GM18505 (cell line): Measurements from ENCODE around the gene DDX3X.
"Not testable (repeated sequence)": the region's sequence is repeated elsewhere in the genome, so short reads cannot be mapped to it uniquely, and the experiment has no call there.

Experiments used
- ATAC-seq: cut with Tn5 transposase; IDR thresholded peaks from one replicate; pipeline ENCODE4 v1.9.1; 2021; ENCODE audit not compliant: unreplicated experiment
- POLR2A ChIP-seq: IDR thresholded peaks from 4 replicates; pipeline ENCODE4 v1.6.1; 2011; ENCODE audit warnings: borderline replicate concordance; ENCODE audit not compliant: insufficient read depth, insufficient read length; ENCODE audit errors: extremely low read depth

DDX3X gene

DNA sequence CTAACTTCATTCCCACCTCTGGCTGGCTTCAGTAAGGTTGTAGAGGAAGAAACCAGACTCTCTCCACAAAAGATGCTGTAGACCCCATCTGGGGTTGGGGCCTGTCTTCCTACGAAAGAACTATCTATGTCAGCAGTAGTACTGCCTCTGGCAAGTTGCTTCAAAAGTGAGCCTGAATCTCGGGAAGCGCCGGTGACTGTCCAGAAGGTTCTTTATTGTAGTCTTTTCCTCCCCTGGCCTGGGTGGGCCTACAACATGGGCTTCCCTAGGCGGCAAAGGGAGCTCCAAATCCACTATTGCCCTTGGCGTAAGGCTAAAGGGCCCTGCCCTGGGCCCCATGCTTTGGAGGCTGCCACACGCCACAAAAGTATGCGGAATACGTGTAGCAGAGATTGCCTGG is 74.6 kb downstream of the DDX3X start:
- no peak for TF ChIP-seq POLR2A
- ATAC-seq, result no peak

GRCh38 chrX:41409006-41409405 is 75.0 kb downstream of the DDX3X start:
- no peak for ATAC-seq
- no peak for TF ChIP-seq POLR2A

- not testable (repeated sequence) for ATAC-seq
Measured at GRCh38 chrX:41411222-41411621, 77.3 kb downstream of the DDX3X start.

DNA sequence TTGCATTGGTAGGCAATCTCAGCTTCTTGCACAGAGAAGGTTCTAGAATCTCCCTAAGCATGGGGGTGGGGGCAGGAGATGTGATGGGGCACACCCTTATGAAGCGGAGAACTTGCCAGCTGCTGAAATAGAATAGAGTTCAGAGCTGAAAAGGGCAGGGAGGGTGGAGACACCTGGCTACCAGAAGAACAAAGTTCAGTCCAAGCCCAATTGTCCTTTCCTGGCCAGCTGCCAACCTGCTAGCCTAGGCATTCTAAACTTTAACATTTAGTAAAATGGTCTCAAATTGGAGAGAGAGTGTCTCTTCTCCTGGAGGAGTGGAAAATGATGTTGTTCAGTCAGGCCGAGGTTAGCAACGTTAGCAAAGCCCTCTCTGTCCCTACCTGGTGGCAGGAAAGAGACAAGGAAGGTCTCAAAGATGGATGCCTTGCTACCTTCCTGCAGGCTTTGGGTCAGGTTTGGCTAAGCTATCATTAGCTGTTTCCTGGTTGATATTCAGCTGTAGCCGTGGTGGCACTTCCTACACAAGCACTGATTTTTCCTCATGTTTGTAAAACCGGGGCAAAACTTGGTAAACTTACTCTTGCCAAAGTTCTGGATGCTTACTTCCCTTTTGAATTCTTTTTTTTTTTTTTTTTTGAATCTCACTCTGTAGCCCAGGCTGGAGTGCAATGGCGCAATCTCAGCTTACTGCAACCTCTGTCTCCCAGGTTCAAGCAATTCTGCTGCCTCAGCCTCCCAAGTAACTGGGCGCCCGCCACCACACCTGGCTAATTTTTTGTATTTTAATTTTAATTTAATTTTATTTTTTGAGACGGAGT is 78.5 kb downstream of the DDX3X start:
- no peak for TF ChIP-seq POLR2A

More for the DNA sequence above, 78.5 kb downstream of the DDX3X start:
- no peak for ATAC-seq
